ENCODE data around the gene BLZF1.

DNA sequence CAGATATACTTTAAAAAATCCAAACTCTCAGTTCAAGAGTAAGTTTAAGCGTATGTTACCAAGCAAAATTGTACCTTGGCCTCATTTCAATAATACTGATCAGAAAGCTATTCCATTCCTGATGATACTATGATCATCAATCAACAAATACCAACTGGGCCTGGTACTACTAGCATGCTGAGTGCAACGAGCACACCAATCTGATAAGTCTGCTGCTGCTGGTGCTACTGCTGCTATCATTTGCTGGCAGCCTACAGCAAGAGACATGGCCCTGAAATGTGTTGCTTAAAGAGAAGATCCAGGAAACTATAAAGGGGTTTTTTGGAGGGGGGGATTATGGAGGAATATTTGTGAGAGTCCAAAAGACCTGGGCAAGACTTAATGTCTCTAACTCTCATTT lies 40.1 kb upstream of the BLZF1 start:
- TF ChIP-seq CTCF (IDR thresholded peaks at IDR 0.05; ENCODE audit: low read length) = no peak
- TF ChIP-seq EZH2 (IDR thresholded peaks at IDR 0.05; ENCODE audit: borderline replicate concordance, low read length) = no peak
